AG20443 (cell line): ENCODE measurements around the gene SLC25A12.
A peak's percentile ranks its signal among the peaks of the same experiment; 100 is the strongest.
"Not testable (repeated sequence)": the region's sequence is repeated elsewhere in the genome, so short reads cannot be mapped to it uniquely, and the experiment has no call there.

Experiments
- DNase-seq: peaks from one replicate; pipeline ENCODE4 v3.0.0; 2012; ENCODE audit warnings: low spot score, mixed read lengths

SLC25A12 gene

GRCh38 chr2:171822525-171823322 lies 71.3 kb downstream of the SLC25A12 start:
- DNase-seq: no peak

- no peak for DNase-seq
These were observed 74.6 kb downstream of the SLC25A12 start for GRCh38 chr2:171819453-171819852.

GRCh38 chr2:171814883-171815282 lies 79.2 kb downstream of the SLC25A12 start:
- no peak for DNase-seq

- DNase-seq: no peak
These were observed 79.9 kb downstream of the SLC25A12 start for GRCh38 chr2:171814174-171814573.

- DNase-seq: no peak
These were observed 80.3 kb downstream of the SLC25A12 start for GRCh38 chr2:171813729-171814128.

- no peak for DNase-seq
These were observed 80.9 kb downstream of the SLC25A12 start for GRCh38 chr2:171813126-171813525.

- DNase-seq: peak; percentile 25
These were observed 82.8 kb downstream of the SLC25A12 start for GRCh38 chr2:171811245-171811628.

- no peak for DNase-seq
These were observed 83.4 kb downstream of the SLC25A12 start for GRCh38 chr2:171810422-171811244.

- not testable (repeated sequence) for DNase-seq
These were observed 85.2 kb downstream of the SLC25A12 start for GRCh38 chr2:171808885-171809284.

- no peak for DNase-seq
These were observed 86.1 kb downstream of the SLC25A12 start for GRCh38 chr2:171807831-171808393.

- no peak for DNase-seq
These were observed 86.9 kb downstream of the SLC25A12 start for GRCh38 chr2:171807119-171807518.

- DNase-seq: no peak
These were observed 89.6 kb downstream of the SLC25A12 start for GRCh38 chr2:171804456-171804855.

- no peak for DNase-seq
These were observed 90.3 kb downstream of the SLC25A12 start for GRCh38 chr2:171803757-171804156.

GRCh38 chr2:171800639-171801038 lies 93.4 kb downstream of the SLC25A12 start:
- no peak for DNase-seq

GRCh38 chr2:171798156-171798820 lies 95.8 kb downstream of the SLC25A12 start:
- peak; percentile 73 for DNase-seq

- no peak for DNase-seq
These were observed 99.1 kb downstream of the SLC25A12 start for GRCh38 chr2:171794918-171795317.

GRCh38 chr2:171793691-171794678 lies 100.1 kb downstream of the SLC25A12 start:
- DNase-seq: no peak

- no peak for DNase-seq
These were observed 101.0 kb downstream of the SLC25A12 start for GRCh38 chr2:171792886-171793580.

GRCh38 chr2:171792157-171792556 lies 101.9 kb downstream of the SLC25A12 start:
- DNase-seq: no peak

- no peak for DNase-seq
These were observed 102.7 kb downstream of the SLC25A12 start for GRCh38 chr2:171791361-171791760.
